ENCODE data around the gene C6orf47.

C6orf47 gene

DNA sequence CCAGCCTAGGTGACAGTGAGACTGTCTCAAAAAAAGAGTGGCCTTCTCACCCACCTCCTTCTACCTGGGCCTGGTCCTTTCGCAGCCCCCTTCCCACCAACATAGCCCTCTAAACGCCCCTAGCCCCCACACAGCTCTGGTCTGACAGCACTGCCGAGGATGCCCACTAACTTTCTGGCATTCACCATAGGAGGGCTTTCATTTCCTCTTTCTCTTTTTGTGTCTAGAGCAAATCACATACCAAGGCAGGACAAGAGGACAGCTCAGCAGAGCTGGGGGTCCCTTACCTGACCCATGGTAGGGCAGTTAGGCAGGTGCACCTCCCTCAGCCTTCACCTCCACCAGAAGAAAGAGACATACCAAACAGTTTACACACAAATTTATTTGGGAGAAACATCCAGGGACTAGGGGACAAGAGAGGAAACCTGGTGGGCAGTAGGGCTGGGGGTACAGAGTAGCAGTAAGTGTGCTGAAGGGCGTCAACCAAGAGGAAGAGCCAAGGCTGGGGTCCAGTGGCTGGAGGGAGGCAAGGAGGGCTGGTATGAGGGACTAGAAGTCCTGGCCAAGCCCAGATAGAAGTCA lies 15.8 kb upstream of the C6orf47 start:
- H3K4me3 ChIP-seq (ENCODE audit: low read depth, low read length): no peak overlapping the region
- TF ChIP-seq, protein P1, sequence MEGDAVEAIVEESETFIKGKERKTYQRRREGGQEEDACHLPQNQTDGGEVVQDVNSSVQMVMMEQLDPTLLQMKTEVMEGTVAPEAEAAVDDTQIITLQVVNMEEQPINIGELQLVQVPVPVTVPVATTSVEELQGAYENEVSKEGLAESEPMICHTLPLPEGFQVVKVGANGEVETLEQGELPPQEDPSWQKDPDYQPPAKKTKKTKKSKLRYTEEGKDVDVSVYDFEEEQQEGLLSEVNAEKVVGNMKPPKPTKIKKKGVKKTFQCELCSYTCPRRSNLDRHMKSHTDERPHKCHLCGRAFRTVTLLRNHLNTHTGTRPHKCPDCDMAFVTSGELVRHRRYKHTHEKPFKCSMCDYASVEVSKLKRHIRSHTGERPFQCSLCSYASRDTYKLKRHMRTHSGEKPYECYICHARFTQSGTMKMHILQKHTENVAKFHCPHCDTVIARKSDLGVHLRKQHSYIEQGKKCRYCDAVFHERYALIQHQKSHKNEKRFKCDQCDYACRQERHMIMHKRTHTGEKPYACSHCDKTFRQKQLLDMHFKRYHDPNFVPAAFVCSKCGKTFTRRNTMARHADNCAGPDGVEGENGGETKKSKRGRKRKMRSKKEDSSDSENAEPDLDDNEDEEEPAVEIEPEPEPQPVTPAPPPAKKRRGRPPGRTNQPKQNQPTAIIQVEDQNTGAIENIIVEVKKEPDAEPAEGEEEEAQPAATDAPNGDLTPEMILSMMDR (IDR thresholded peaks at IDR 0.05; ENCODE audit: borderline replicate concordance, insufficient read depth, low read depth, low read length): no peak

DNA sequence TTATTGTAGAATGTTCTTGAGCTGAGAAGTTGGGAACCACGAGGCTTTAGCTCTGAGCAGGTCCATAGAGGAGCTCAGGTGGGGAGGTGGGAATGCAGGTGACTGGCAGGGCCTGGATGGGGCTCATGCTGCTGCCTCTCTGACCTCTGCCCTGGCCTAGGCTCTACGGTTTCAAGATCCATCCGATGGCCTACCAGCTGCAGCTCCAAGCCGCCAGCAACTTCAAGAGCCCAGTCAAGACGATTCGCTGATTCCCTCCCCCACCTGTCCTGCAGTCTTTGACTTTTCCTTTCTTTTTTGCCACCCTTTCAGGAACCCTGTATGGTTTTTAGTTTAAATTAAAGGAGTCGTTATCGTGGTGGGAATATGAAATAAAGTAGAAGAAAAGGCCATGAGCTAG lies 9.1 kb upstream of the C6orf47 start, which contains the start of gene LY6G5B:
Gene LY6G5B (plus strand): TSS at position 301 of the 400 bp plus-strand sequence. CDS start 975 bp downstream, outside the sequence.
- TF ChIP-seq, protein P1 (IDR thresholded peaks at IDR 0.05; ENCODE audit: borderline replicate concordance, insufficient read depth, low read depth, low read length): no peak
- no peak within 1 kb of the TSS for H3K4me3 ChIP-seq (ENCODE audit: low read depth, low read length)

- TF ChIP-seq, protein P1 (IDR thresholded peaks at IDR 0.05; ENCODE audit: borderline replicate concordance, insufficient read depth, low read depth, low read length): no peak
- peak overlapping the region; percentile 47 for H3K4me3 ChIP-seq (ENCODE audit: low read depth, low read length)
Measured at GRCh38 chr6:31666337-31666965, 5.9 kb upstream of the C6orf47 start.

DNA sequence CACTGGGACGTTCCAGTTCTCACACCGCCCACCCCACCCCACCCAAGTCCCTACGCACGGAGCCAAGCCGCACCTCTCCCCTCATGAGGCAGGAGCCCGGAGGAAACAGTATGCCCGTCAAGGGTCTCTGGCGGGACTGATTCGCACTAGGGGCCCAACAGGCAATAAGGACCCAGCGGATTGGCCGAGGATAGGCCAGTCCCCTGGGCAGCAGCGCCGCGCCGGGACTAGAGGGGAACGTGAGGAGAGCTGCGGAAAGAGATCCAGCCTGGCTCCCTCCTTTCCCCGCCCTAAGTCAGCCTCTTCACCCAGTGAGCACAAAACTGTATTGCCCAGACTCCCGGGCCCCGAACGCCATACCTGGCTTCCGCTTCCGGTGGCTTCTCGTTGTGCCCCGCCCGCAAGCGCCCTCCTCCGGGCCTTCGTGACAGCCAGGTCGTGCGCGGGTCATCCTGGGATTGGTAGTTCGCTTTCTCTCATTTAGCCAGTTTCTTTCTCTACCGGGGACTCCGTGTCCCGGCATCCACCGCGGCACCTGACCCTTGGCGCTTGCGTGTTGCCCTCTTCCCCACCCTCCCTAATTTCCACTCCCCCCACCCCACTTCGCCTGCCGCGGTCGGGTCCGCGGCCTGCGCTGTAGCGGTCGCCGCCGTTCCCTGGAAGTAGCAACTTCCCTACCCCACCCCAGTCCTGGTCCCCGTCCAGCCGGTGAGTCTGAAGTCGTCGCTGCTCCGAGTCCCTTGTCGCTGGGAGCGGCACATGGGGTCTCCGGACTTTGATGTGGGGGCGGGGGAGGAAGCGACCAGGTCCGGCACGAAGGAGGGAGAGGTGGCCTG lies 5.1 kb upstream of the C6orf47 start, which contains the start of gene CSNK2B:
Gene CSNK2B (plus strand): TSS at position 580 of the 836 bp plus-strand sequence. CDS start 752 bp downstream, outside the sequence.
- H3K4me3 ChIP-seq (ENCODE audit: low read depth, low read length): peak within 1 kb of the TSS; percentile 68
- TF ChIP-seq, protein P1 (IDR thresholded peaks at IDR 0.05; ENCODE audit: borderline replicate concordance, insufficient read depth, low read depth, low read length): no peak

- TF ChIP-seq, protein P1 (IDR thresholded peaks at IDR 0.05; ENCODE audit: borderline replicate concordance, insufficient read depth, low read depth, low read length): no peak
- H3K4me3 ChIP-seq (ENCODE audit: low read depth, low read length): peak within 1 kb of the TSS; percentile 68
Measured at GRCh38 chr6:31664790-31665500, 4.4 kb upstream of the C6orf47 start, which contains the start of gene GPANK1. Gene GPANK1 (minus strand): TSS chr6:31664997. CDS start chr6:31664478, 519 bp downstream.

DNA sequence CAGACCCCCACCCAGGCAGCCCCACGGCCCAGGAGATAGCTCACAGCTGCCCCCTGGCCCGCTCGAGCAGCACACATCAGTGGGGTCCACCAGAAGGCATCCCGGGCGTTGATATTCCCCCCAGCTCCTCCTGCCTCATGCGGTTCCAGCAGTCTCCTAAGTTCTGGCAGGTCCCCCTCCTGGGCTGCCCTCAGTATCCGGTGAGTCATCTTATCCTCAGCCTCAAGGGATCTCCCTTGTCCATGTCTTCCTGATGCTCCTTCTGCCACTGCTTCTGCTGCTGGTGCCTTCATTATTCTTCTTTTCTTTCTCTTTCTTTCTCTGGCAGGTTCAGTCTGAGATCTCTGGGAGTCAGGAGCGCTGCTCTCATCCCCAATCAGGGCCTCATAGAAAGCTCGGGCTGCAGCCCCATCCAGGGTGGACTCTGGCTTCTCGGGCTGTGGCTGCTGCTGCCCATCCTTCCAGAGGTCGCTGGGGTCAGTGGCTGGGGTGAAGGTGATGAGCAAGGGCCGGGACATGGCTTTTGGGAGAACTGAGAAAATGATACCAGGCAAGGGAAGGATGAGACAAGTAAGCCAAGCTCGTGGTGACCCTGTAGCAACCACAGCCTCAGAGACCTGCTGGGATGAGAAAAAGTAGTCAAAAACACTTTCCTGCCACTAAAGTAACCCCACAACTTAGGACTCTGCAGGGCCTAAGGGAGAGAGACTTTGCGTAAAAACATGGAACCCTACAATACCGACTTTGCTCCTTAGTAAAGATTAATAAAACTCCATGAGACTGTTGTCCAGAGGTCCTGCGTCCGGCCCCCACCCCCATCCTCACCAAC lies 3.6 kb upstream of the C6orf47 start:
- TF ChIP-seq, protein P1 (IDR thresholded peaks at IDR 0.05; ENCODE audit: borderline replicate concordance, insufficient read depth, low read depth, low read length): no peak
- peak overlapping the region; percentile 68 for H3K4me3 ChIP-seq (ENCODE audit: low read depth, low read length)

All from GM12875 (cell line).